GM12801 (cell line): Measurements from ENCODE around the gene AP2B1.

Source experiments
- TF ChIP-seq, protein P1 (sequence below): IDR thresholded peaks from one replicate; pipeline ENCODE4 v1.5.1; 2011; ENCODE audit warnings: control low read depth; ENCODE audit not compliant: insufficient read length; ENCODE audit errors: extremely low read depth

Gene AP2B1

GRCh38 chr17:35597604-35598003 lies 10.5 kb downstream of the AP2B1 start:
- TF ChIP-seq, protein P1, sequence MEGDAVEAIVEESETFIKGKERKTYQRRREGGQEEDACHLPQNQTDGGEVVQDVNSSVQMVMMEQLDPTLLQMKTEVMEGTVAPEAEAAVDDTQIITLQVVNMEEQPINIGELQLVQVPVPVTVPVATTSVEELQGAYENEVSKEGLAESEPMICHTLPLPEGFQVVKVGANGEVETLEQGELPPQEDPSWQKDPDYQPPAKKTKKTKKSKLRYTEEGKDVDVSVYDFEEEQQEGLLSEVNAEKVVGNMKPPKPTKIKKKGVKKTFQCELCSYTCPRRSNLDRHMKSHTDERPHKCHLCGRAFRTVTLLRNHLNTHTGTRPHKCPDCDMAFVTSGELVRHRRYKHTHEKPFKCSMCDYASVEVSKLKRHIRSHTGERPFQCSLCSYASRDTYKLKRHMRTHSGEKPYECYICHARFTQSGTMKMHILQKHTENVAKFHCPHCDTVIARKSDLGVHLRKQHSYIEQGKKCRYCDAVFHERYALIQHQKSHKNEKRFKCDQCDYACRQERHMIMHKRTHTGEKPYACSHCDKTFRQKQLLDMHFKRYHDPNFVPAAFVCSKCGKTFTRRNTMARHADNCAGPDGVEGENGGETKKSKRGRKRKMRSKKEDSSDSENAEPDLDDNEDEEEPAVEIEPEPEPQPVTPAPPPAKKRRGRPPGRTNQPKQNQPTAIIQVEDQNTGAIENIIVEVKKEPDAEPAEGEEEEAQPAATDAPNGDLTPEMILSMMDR = no peak

GRCh38 chr17:35603674-35604073 lies 16.6 kb downstream of the AP2B1 start:
- TF ChIP-seq, protein P1 = no peak

GRCh38 chr17:35605678-35606077 lies 18.6 kb downstream of the AP2B1 start:
- TF ChIP-seq, protein P1 = no peak

- TF ChIP-seq, protein P1 = no peak
Observed at GRCh38 chr17:35607239-35607847, 20.2 kb downstream of the AP2B1 start.

GRCh38 chr17:35609831-35610230 lies 22.7 kb downstream of the AP2B1 start:
- TF ChIP-seq, protein P1 = no peak

GRCh38 chr17:35612924-35613521 lies 25.9 kb downstream of the AP2B1 start:
- TF ChIP-seq, protein P1 = no peak

DNA sequence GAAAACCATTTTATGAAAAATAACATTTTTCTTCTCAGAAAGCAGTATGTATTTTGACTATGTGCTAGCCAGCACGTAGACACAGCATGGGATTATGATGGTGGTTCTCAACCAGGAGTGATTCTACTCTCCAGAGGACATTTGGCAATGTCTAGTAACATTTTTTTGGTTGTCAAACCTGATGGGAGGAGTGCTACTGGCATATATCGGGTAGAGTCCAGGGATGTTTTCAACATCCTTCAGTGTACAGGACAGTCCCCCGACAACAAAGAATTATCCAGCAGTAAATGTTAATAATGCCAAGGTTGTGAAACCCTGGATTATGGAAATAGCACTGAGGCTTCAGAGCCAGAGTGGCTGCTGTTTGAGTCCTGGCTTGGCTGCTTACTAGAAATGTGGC lies 27.7 kb downstream of the AP2B1 start:
- TF ChIP-seq, protein P1 = no peak

- TF ChIP-seq, protein P1 = no peak
Observed at GRCh38 chr17:35616536-35616935, 29.4 kb downstream of the AP2B1 start.
